ENCODE data around the gene UBR4.
"Not testable (repeated sequence)": the region's sequence is repeated elsewhere in the genome, so short reads cannot be mapped to it uniquely, and the experiment has no call there.

UBR4 gene

DNA sequence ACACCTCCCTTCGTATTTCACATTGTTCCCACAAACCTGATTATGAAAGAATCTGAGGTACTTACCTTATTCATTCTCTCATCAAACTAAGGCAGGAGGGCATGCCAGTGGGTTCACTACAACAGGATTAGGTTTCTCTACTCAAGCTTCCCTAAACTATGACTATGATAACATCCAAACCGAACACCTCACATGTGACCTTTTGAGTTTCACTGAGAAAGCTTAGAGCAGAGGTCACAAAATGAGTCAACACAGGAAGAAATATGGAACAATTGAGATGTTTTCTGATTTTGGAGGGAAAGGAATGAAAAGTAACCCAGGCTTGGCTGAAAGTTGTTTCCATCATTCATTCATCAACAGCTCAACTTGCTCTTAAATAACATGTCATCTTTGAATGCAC lies 24.1 kb downstream of the UBR4 start:
- no peak for DNase-seq

DNA sequence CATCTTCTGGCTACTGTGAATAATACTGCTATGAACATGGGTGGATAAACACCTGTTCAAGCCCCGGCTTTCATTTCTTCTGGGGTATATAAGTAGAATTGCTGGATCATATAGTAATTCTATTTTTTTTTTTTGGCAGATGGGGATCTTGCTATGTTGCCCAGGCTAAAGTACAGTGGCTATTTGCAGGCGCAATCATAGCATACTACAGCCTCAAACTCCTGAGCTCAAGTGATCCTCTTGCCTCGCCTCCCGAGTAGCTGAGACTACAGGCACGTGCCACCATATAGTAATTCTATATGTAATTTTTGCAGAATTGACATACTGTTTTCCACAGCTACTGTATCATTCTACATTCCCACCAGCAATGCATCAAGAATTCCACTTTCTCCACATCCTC lies 27.8 kb downstream of the UBR4 start:
- no peak for DNase-seq

DNA sequence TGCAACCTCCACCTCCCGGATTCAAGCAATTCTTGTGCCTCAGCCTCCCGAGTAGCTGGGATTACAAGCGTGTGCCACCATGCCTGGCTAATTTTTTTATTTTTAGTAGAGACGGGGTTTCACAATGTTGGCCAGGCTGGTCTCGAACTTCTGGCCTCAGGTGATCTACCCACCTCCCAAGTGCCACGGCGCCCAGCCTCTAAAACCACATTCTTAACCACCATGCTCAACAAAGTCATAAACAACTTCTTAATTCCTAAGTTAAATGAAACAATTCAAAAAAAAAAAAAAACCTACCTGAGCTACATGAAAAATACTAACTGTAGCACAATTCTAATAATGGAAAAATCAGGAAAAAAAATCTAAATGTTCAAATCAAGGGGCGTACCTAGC lies 29.8 kb downstream of the UBR4 start:
- DNase-seq, result not testable (repeated sequence)

DNA sequence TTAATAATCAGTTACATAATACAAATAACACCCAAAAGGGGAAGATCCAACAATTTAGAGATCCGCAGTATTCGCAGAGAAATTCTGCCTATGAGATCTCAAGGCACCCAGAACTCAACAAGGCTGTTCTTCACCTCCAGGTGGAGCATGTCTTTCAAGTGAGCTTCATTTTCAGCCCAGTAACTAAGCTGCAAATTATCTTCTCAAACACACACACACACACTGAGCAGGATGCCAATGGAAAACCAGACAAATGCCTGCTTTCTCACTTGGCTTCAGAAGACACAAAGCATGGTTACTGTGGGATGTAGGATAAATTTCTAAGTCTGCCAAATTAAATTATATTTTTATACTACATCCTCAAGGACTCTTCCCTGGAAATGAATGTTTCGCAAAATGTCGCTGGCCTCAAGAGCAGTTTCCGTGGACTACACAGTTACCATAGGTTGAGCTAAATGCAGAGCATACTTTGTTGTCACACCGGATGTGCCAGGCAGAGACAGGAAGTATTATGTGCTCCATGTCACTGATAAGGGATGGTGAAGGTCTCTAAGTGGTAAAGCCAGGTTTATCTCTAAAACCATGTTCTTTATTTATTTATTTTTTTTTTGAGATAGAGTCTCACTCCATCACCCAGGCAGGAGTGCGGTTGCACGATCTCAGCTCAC lies 30.3 kb downstream of the UBR4 start:
- DNase-seq, result peak; percentile 9

DNA sequence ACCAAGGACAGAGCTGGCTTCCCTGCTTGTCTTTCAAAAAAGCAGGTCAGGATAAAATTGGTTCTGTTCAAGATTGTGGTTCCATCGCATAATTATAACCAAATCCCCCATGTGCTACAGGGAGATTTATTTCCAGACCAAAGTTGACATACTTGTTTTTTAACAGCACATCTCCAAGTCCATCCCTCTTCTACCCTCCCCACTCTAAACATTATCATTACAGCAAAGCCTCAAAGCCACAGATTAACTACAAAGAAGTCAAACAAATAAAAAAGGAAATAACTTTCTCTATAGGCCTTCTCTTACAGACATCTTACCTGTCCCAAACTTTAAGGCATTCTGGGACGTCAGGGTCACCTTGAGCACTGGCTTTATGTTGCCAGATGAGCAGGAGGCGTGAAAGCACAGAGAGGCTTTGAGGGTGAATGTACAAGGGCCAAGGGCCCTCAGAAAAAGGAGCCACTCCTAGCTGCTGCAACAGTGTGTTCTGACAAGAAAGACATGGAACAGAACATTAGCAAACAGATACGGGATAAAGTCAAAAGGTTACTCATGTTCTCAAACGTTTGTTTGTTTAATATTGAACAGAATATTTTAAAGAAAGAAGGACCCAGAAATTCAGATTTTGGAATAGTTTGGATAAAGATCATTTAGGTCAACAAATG lies 31.2 kb downstream of the UBR4 start:
- DNase-seq, result no peak

DNA sequence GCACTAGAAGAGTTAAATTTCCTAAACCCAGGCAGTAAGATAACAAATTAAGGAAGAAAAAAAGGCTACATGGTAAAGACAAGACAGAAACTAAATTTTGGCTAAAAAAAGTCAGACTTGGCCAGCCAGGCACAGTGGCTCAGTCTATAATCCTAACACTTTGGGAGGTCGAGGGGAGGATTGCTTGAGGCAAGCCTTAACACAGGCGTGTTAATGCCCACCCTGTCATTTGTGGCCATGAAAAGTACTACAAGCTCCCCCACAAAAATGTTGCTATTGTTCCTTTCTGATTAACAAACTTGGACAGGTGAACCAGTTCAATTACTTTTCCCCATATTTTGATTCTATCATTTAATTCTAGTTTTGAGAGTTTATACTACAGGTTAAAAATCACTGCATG lies 32.3 kb downstream of the UBR4 start:
- DNase-seq, result no peak

DNA sequence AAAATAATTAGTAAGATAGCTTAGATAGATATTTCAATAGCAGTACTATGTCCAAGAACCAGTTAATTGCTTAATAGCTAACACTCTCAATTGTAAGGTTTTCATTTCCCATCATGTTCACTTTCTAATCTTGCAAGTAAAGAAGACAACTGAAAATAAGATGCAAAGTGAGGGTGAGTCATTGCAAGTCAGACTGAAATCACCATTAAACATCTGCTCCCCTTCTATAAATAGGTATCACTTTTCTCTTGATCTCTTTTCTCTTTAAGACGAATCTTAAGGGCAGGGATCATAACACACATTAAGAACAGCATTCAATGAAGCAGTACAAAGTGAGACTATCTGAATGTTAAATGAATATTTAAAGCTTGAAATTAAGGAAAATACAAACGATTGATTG lies 40.4 kb downstream of the UBR4 start:
- no peak for DNase-seq

DNA sequence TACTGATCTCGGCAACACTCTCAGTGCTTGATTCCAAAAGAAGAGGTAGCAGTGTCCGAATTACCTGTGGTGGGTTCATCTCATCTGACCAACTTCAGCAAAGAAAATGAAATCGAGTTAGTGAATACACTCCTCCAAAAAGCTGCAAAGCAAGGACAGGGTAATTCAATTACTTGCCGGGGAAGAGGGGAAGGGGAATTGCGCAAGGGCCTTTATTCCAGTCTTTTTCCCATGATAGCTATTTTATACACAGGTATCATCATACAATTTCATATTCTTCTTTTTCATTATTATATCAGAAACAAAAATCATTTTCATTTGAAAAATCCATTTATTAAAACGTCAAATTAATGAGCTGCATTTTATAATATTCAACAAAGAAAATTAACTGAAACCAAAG lies 42.9 kb downstream of the UBR4 start:
- no peak for DNase-seq

DNA sequence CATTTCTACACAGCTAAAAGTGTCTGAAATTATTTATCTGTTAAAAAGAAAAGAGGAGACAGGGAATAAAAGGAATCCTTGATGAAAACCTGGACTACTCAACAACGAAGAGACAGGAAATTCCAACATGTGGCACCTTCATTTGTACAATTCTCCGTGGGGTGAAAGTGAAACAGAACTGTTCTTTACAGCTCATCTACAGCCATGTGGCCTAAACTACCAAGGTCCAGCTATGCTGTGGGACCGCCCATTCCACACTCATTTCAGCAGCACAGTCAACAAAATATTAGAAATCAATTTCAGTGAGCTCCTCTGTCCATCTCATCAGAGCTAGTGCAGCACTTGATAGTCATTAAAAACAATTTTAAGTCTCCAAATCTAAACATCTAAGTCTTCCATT lies 44.0 kb downstream of the UBR4 start:
- no peak for DNase-seq

DNA sequence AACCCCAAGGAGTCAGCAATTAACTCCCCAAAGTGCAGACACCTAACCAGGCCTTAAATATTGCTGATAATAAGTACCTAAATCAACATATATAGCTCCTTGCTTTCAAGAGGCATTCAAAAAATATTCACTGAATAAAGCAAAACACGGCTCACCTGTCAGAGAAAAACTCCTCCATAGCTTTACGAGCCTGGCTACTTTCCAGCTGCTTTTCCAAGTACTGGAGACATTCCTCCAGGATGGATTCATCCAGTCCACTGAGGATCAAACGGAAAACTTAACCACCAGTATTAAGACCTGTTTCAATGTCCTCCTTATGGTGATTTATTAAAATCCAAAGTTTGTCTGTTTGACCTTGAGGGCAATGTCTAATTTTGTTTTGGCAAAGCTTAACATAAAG lies 44.6 kb downstream of the UBR4 start:
- no peak for DNase-seq

DNA sequence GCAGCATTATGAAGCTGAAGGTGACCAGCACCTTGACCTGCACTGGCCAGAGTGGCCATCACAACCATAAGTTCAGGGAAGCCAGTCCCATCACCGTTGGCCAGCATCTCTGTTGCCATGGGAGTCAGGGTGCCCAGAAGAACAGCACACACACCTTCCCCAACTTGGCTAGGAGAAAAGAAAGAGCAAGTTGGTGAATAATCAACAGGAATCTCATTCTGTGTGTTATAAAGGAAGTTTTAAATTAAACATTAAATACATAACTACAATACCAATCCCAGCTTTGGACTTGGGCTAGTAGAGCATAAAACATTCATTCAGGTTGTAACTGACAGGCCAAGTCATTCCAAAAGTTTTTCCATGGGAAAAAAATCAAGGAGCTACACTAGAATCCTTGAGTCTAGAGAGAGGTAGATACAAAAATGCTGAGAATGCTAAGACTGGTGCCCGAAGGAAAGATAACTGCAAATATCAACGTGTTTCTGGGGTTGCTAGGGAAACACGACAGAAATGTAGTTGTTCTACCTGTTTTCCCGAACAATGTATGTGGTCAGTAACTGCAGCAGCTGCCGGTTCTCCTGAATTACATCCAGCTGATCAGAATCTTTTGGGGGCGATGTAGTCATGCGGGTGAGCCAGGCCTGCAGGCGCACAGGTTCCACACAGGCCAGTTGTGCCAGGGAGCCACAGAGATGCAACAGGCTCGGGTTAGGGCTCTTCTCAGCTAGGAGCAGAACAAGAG lies 45.6 kb downstream of the UBR4 start:
- no peak for DNase-seq

DNA sequence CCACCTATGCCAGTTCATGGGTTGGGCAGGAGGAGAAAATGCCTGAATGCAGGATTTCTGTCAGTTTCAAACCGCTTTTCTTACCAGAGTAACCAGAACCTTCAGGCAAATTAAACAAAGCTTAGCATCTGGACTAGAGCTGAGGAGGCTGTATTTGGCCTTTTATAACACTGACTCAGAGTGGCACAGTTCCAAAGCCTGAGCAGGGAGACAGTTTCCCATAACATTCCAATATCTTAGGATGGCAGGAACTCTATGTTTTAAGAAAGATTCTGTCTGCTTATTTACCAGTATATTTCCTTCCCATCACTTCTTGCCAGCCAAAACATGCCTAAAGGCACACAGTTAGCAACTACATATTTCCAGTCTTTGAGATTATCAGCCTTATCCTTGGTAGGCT lies 46.8 kb downstream of the UBR4 start:
- no peak for DNase-seq

DNA sequence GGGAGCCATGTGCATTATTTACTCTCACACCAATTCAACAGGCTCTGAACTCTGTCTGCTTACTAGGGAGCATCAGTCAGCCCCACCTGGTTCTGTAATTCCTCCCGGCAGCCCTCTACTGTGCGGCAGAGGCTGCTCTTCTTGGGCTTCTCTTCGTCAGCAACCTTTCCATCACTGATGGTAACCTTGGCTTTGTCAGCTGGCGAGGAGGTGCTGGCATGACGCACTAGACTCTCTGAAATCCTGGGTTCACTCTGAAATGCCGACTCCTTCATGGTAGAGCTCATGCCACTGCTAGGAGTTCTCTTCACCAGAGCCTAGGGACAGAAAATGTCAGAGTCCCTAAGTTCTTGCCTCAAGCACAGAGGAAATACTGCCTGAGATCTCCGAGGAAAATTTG lies 49.2 kb downstream of the UBR4 start:
- no peak for DNase-seq

DNA sequence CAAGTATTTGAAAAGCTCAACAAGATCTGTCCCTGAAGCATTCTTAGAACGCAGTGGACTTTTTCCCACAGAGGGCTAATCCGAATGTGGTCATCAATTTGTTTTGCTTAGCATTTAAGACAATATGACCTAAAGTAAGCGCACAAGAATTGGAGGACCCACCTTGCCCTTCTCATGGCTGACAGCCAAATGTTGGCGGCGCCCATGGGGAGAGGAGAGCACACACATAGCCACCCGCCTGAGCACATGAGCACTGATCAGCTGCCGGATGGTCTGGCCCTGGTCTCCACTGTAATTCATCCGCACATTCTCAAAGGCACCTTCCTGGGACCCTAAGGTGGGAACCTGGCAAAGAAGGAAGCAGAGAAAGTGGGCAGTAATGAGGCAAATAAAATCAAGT lies 52.4 kb downstream of the UBR4 start:
- no peak for DNase-seq

DNA sequence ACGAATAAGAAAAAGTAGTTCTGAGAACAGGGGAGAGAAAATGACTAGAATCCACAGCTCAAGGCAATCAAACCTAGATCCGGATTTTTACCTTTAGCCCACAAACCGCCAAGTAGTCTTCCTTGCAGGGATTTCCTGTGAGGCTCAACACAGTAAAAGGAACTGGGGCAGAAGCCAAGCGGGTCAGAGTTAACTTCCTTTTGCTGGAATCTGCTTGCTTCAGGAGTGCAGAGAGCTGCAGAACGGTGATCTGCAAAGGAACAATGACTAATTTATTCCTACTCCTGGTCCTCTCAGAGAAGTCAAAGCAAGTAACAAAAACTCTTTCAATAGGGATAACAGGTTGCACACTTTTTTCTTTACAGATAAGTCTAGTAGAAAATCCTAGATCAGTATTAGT lies 53.4 kb downstream of the UBR4 start:
- DNase-seq, result no peak

DNA sequence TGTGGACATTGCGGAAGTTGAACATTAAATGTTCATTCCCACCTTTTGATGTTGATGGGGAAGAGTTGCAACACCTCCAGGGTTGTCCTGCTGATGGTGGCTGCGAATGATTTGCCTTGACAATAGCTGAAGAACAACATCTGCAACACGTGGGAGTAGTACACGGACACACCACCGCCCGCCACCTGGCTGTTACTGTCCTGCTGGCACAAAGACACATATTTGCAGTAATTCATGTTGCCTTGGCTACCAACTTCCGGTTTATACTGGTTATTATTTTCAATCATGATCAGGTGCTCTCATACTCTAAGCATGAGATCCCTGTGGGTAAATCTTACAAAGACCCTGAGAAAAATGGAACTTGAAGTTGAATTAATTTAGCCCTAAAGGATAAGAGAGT lies 55.2 kb downstream of the UBR4 start:
- DNase-seq, result no peak

DNA sequence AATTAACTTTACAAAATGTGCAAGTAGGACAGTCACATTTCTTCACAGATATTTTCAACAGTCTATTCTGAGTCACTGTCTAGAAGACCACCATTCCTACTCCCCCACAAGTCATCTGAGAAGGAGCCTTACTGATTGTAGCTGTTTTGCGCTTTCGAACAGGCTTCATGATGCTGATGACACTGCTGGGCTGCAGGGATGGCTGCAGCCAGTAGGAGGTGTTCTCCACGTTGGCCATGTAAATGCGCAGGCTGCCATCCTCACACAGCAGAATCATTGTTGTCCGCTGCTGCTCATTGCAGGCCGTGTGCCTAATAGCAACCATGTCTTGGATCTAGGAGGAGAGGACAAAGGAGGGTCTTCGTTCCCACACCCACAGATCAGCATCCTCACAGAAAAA lies 56.9 kb downstream of the UBR4 start:
- DNase-seq, result no peak

DNA sequence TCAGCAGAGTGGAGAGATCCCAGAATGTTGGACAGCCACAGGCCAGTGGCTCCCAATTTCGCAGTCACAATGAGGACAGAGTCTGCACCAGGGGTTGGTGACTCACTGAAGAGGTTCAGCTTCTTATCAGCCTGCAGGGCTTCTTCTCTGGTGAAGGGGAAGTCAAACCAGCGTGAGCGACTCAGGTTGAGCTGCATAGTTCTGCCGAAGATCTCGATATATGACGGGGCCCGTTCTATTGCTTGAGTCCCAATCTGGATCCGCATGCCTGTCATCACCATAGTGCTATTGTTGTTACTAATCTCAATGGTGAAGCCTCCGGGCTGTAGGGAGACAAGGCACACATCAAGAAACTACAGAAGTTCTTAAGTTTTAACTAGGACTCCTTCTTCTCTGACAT lies 58.5 kb downstream of the UBR4 start:
- no peak for DNase-seq

DNA sequence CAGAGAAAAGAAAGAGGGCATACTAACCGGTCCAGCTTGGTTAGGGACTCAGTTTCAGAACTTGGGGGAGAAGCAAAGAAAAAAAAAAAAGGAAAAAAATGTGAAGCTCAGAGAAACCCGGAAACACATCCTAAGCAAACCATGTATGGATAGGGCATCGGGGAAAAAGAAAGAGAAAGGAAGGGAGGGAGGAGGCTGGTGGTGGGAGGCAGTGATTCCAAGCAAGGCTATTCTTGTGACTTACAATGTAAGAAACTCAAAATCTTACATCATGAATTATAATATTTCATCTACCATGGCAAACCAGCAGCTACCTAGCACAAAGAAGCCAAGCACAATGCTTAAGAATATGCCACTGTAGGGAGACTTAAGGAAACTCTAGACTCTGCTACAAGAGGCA lies 60.3 kb downstream of the UBR4 start:
- DNase-seq, result no peak

DNA sequence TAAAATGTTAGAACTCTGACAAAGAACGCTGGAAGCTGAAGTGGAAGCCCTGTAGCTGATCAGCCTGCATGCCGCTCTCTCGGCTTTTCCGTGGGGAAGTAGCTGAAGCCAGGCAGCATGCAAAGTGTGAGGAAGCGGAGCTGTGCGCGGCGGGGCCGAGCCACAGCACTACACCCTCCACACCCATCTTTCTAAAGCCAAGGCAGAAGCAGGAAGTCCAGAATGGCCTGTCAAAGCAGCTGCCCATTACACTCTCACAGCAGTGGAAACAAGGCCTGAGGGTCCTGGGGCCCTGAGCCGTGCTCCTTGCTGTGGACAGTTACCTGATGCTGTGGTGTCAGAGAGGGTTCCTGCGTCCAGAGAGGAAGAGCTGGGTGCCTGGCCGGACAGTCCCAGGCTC lies 69.6 kb downstream of the UBR4 start:
- DNase-seq, result no peak

DNA sequence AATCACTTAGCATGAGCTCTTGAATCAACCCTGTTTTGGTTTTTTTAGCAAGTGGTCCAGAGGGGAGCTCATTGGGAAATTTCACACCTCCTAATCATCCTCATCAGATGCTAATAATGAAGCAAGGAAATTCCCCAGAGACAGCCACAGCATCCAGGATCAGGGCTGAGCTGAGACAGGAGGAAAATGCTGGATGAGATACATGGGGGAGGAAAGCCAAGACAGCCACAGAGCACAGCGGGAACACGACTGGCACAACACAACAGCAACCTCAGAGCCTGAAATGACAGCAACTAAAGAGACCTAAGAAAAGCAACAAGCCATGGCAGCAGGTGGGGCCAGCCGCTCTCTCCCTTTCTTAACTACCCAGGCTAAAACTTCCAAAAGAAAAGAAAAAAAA lies 70.4 kb downstream of the UBR4 start:
- no peak for DNase-seq

DNA sequence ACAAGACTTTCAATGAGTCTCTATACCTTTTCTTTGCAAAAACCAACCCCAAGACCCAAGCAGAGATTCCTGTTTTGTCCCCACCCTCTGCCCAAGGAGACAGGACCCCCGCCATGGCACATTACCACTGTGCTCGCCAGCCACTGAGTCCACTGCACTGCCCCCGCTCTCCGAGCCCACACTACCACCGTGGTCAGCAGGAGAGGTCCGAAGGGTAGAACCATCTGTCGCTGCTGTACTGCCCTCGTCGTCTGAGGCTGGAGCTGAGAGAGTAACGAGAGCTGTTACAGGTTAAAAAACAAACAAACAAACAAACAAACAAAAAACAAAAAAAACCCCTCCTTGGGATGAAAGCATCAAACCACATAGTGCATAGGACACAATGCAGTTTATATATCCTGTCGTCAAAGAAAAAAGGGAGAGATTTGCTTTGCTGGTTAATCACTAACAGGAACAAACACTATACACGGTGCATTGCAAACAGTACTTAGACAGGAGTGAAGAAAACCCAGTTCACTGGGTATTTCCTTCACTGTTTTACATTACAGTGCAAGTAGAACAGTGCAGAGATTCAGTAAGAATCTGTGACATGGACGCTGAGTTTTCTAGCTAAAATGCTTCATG lies 71.0 kb downstream of the UBR4 start:
- no peak for DNase-seq

DNA sequence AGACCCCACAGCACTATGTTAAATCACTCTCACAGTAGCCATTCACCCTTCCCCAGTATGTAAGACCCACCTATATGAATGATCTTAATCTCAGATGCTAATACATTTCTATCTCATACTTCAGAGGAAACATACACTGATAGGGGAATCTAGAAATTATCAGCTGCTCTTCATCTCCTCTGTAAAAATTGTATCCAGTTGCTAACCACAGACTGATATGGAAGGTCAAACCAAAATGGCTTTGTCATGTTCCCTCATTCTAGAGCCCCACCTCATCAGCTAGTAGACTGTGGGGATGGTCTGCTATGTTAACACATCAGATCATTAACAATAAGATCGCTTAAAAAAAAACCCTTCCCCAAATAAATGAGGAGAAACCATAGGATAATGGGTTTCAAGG lies 71.7 kb downstream of the UBR4 start:
- no peak for DNase-seq

DNA sequence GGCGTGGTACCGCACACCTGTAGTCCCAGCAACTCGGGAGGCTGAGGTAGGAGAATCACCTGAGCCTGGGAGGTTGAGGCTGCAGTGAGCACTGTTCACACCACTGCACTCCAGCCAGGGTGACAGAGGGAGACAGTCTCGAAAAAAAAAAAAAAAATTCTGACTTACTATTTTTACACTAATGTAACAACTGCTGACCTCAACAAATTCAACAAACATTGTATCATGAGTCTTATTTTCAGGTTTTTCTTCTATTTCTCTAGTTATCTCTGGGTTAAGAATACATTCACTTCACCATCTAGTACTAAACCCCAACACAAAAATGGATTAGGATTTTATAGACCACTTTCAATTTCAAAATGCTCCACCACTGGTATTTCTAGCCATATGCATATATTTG lies 72.9 kb downstream of the UBR4 start:
- DNase-seq, result no peak

Measured in stimulated activated CD4-positive, alpha-beta T cell treated with anti-CD3 and anti-CD28 coated beads, Interleukin-4, amount 100 ng/mL, for 24 hours (primary cell).